GM18868 (cell line): ENCODE results near the gene SLC25A11.

ENCODE experiments used
- ATAC-seq: cut with Tn5 transposase; IDR thresholded peaks from one replicate; pipeline ENCODE4 v1.9.1; 2021; ENCODE audit warnings: mild to moderate bottlenecking, moderate library complexity; ENCODE audit not compliant: unreplicated experiment

SLC25A11 gene

DNA sequence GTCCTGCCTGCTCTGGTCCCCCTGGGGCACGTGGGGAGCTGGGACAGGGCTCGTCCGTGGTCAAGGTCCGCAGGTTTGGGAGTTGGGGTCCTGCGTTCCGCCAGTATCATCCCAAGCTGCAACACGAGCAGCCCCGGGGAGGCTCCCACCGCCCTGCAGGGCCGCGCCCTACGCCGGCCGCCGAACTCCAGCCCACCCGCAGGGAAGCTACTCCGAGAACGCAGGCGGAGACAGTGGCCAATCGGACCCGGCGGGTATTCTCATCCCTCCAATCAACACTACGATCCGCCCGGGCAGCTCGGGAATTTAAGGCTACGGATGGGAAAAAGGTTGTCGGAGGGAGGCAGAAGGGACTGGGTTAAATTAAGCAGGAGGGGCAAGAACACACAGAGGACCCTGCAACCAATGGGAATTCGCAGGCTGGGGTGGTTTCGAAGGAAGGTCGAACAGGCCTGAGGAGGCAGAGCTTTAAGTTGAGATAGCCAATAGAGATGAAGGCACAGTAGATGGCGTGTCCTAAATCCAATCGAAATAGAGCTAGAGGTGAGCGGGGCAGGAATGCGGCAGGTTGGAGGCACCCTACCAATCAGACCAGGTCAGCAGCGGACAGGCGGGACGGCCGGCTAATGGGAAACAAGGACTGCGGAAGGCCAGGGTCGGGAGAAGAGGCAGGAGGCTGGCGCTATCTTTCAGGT lies 27.1 kb upstream of the SLC25A11 start:
- ATAC-seq: peak; percentile 77

DNA sequence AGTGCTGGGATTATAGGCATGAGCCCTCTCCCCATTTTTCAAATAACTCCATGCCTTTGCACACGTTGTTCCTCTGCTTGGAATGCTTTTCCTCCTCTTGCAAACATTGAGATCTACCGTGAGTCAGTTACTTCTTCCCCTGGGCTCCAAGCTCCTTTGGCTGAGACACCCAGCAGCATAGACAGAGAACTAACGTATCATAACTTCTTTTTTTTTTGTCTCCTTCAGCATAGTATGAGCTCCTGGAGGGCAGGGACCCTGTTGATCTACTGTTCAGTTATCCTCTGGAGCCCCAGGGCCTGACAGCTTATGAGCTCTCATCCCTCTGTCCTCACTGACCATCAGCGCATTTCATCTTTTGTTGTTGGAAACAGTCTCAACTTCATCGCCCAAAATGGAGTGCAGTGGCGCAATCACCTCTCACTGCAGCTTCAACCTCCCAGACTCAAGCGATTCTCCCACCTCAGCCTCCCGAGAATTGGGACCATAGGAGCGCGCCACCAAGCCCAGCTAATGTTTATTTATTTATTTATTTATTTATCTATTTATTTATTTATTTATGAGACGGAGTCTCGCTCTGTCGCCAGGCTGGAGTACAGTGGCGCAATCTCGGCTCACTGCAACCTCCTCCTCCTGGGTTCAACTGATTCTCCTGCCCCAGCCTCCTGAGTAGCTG lies 25.6 kb upstream of the SLC25A11 start:
- ATAC-seq: no peak

DNA sequence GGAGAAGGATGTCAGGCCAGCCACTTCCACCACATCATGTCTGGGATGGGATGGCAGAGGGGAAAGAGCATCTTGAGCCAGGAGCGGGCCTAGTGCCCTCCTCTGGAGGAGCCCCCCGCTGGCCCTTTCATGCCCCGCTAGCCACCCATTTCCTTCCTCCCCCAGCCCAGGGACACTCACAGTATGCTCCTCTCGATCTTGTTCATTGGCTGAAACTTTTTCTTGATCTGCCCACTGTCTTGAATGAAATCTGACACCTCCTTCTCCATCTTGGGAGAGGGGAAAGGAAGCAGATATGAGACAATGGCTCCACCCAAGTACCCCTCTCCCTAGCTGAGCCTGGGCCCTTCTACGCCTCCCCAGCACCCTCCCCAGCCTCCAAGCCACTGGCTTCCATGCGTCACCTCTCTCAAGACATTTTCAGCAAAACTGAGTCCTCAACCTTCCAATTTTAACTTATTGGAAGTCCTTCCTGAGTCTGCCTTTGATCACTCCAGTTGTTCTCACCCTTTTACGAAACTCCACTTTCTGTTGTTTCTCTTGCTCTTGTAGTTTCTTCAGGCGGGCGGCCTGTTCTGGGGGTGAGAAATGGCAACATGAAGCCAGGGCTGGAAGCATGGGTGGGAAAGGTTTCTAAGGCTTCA lies 20.6 kb upstream of the SLC25A11 start:
- ATAC-seq: no peak

DNA sequence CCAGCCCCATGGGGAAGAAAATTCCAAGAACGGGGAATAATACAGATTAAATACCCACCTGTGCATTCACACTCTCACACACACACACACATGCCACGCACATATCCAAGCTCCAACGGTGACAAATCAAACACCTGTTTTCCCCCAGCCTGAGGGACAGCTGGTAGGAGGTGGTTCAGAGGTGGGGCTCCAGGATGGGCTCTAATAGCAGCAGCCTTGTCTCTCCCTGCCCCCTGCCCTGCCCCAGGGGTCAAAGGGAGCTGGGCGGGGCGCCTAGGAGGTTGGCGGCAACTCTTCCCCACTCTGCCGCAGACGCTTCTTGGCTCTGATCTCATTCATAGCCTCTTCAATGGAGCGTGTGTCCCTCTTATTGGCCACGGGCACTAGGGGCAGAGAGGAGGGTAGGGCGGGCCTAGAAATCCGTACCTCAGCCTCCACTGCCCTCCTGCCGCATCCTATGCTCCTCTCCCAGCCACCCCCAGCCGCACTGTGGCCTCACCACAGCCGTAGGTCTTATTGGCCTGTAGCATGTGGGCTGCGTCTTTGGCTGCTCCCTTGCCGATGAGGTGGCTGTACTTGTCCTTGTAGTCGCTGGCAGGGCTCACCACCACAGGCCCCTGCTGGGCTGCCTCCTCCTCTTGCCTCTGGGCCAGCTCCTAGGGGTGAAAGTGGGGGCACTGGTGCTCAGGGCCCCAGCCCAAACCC lies 19.6 kb upstream of the SLC25A11 start:
- no peak for ATAC-seq

DNA sequence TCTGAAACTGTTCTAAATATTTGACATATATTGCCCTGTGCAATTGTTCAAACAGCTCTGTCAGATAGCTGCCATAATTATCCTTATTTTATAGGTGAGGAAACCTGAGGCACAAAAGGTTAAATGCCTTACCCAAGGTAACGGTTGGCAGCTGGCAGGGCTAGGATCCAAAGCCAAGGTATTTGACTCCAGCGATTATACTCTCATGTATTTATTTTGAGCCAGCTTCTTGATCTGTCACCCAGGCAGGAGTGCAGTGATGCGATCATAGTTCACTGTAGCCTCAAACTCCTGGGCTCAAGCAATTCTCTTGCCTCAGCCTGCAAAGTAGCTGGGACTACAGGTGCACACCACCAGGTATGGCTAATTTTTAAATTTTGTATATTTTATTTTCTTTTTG lies 18.3 kb upstream of the SLC25A11 start:
- ATAC-seq: no peak

DNA sequence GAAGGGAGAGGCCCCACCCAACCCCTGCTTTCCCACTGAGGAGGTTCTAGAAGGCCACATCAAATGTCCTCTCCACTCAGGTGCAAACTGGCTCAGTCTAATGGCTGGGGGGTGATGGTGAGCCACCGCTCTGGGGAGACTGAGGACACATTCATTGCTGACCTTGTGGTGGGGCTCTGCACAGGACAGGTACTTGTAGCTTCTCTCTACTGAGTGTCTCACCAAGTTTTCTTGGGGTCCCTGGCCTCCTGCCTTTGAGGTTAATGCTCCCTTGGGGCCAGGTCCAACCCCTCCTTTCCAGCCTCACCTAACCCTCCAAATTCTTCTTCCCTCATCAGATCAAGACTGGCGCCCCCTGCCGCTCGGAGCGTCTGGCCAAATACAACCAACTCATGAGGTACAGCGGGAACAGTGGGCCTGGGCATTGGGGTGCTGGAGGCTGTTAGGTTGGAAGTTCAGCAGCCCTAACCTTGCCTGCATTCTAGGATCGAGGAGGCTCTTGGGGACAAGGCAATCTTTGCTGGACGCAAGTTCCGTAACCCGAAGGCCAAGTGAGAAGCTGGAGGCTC lies 16.7 kb upstream of the SLC25A11 start:
- ATAC-seq: no peak

DNA sequence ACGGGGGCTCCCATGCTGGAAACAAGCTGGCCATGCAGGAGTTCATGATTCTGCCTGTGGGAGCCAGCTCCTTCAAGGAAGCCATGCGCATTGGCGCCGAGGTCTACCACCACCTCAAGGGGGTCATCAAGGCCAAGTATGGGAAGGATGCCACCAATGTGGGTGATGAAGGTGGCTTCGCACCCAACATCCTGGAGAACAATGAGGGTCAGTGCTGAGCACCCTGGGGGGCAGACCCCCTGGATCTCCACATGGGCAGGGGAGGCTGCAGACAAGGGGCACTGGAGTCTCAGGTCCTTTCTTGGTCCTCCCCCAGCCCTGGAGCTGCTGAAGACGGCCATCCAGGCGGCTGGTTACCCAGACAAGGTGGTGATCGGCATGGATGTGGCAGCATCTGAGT lies 15.2 kb upstream of the SLC25A11 start:
- no peak for ATAC-seq

DNA sequence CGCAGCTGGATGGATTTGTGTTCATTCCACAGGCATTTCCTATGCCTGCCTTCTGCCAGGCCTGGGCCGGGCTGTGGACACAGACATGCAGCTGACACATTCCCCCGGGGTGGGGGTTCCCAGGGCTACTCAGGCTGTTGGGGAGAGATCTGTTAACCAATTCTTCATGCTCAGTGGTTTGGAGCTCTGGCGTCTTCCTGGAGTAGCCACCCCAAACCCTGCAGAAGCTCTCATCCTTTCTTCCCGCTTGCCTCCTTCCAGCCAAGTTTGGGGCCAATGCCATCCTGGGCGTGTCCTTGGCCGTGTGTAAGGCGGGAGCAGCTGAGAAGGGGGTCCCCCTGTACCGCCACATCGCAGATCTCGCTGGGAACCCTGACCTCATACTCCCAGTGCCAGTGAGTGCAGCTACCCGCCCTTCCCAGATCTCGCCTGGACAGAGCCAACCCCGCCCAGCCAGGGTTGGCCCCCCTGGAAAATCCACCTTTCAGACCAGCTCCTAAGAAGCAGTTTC lies 13.7 kb upstream of the SLC25A11 start:
- no peak for ATAC-seq

DNA sequence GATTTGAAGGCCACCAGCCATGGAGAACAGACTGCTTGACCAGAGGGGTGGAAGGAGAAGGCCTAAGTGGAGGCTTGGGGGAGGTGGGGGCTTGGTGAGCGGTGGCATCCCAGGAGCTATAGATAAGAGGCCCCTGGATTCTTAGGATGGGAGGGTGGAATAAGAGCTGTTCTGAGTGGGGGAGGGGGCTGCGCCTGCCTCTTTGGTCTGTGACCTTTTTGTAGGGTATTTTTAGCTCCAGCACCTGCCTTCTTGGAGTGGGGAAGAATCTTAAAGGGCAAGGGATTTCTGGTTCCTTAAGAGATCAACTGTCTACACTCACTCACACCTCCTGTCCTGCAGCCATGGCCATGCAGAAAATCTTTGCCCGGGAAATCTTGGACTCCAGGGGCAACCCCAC lies 11.6 kb upstream of the SLC25A11 start:
- ATAC-seq: no peak

DNA sequence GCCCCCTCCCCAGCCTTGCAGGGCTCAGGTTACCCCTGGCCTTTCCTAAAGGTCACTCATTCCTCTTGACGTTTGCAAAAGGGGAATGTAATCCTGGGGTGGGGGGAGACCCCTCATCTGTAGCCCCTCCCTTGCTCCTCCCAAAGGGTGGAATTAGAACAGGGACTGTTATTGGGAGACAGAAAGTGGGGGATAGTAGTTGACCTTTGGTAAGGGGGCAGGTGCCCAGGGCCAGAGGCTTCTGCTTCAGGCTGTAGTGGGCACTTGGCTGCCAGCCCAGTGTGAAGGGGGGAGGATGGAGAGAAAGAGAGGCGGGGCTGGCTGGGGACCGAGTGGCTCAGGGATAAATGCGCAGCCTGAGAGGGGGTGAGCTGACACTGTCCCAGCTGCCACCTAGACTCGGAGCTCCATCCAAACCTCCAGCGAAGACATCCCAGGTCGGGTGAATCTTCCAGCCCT lies 10.9 kb upstream of the SLC25A11 start, which contains the start of gene ENO3:
Gene ENO3 (plus strand): TSS at position 374 of the 459 bp plus-strand sequence. CDS start 711 bp downstream, outside the sequence.
- ATAC-seq: no peak

DNA sequence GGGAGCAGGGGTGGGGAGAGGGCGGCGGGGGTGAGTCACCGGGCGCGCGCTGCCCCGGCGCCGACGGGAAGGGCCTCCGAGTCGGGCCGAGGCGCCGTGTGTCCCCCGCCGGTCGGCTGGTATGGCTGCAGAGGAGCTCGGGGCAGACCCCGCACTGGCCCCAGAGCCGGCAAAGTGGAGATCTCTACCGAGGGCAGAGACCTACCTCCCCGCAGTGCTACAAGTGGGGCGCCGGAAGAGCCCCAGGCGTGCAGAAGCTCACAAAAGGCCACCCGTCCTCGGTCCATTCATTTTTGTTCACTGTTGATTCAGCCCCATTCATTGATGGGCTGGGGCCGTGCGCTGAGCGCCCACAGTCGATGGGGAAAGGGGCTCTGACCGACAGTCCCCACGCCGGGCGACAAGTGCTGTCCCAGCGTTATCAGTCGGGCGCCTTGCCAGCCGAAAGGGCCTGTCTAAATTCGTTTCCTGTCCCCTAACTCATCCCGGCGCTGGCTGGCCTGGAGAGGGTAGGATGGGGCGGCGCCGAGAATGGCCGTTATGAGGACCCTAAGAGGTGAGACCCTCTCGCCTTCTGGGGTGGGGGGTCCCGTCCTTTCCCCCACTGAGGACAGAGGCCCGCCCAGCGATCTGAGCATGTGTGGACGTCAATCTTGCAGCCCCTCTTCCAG lies 10.4 kb upstream of the SLC25A11 start:
- ATAC-seq: no peak

DNA sequence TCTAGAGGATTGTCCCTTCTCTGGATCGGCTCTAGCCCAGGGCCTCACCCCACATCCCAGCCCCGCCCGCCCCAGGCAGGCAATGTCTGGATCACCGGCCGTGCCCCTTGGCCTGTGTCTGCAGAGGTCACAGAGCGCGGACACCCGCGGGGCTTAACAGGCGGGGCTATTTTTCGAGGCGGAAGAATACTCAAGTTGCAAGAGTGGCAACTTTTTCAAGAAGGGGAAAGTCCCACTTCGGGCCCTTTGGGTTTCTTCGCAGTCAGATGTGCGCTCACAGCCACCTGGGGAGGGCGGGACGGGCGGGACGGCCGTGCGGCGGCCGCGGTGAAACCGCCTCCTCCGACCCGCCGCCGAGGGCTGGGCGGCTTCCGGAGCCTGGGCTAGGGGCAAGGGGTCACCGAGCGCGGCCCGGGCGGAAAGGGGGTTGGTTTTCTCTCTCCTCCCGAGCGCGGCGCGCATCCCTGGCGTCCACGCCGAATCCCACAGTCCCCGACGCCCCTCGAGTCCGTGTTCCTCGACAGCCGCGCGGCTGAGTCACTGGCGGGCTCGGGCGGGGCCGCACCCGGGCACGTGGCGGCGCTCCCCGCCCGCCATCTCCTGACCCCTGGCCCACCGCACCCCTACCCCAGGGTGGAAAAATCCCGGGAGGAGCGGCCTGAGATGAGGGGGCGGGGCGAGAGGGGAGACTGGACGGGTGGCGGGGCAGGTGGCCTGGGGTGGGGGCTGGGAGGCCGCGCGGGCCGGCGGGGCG lies 9.7 kb upstream of the SLC25A11 start:
- peak; percentile 21 for ATAC-seq

DNA sequence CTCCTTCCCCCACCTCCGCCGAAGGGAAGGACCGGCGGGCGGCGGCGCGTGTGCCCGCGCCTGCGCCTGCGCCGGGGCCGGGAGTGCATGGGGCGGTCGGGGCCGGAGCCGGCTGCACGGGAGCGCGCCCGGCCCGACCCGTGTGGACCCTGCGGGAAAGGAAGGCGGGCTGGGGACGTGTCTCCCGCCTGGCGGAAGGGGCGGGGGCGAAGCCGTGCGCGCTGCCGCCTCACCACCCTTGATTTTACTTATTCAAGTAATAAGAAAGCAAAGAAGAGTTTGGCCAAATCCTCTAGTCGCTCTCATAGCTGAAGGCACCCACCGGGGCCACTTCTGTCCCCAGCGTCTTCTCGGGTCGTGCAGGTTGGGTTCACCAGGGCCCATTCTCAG lies 9.1 kb upstream of the SLC25A11 start:
- ATAC-seq: peak; percentile 32

DNA sequence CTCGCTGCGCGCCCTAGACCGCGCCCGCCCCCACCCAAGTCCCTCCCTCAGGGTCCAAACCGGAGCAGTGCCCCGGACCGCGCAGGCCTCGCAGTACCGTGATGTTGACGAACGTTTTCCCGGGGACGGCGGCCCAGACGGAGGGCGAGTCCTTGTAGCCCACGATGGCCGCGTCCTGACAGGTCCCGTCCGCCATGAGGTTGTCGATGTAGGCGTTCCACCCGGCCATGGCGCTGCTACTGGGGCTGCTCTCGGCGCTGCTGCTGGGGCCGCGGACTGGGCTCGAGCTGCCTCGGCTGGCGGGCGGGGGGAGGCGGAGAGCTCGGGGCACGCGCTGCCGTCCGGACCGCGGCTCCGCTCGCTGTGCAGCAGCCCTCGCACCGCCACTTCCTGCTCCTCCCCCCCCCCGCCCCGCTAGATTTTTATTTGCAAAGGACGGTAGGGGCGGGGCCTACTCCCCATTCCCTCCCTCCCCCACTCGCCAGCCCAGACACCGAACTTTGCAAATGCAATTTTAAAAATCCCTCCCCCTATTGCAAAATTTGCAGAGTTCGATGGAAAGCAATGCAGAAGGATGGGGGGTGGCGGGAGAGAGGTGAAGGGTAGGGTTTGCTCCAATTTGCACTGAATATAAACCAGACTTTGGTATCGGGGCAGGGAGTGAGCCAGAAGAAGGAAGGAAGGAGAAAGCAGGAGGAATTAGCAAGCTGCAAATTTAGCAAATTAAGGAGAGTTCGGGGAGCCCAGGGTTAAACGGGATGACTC lies 8.5 kb upstream of the SLC25A11 start, which contains the start of gene PFN1:
Gene PFN1 (minus strand): TSS at position 365 of the 765 bp plus-strand sequence. CDS start 136 bp downstream, at position 229.
- no peak for ATAC-seq

DNA sequence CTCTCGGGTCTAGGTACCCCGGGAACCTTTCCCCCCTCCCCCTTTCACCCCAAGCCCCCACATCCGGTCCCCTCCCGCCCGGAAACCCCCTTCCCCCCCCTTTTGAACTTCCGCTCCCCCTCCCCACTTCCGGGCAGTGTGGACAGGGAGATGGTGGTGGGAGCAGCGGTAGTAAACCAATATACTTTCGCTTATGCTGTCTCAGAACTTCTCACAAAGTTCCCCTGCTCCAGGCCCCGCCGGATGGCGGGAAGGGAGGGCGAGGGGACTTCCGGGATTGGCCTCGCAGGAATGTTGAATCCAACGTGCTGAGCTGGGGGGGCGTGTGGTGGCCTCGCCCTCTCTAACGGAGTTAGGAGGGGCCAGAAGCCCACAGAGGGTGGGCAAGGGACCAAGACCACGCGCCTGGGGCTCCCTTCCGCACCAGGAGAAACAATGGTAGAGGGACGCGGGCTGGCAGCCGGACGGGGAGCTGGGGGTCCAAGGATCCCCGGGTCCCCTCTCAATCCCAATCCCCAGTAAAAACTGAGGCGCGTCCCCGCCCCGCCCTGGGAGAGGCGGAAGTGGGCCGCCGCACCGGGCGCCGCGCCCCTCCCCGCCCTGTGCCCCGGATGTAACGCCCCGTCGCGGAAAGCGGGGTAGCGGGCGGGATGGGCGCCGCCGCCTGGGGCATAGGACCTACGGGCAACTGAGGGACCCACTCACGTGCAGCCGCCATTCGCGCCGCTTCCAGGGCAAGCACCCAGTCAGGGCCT lies 7.7 kb upstream of the SLC25A11 start:
- no peak for ATAC-seq

DNA sequence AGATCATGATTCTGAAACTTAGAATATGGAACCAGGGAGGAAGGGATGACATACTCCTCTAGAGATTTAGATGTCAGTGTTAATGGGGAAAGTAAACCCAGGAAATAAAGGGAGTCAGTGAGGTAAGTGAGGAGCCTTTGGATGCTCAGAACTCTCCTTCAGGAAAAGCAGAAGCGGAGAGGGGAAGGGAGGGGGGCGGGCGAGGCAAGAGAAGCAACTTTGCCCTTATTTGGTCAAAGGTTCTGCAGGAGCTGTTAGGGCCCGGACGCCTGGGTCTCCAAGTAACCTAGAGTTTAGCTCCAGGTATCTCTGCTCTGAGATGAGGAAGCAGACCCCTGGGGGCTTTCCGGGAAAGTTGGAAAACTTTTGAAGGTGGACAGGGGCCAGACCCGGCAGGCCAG lies 7.2 kb upstream of the SLC25A11 start:
- no peak for ATAC-seq

DNA sequence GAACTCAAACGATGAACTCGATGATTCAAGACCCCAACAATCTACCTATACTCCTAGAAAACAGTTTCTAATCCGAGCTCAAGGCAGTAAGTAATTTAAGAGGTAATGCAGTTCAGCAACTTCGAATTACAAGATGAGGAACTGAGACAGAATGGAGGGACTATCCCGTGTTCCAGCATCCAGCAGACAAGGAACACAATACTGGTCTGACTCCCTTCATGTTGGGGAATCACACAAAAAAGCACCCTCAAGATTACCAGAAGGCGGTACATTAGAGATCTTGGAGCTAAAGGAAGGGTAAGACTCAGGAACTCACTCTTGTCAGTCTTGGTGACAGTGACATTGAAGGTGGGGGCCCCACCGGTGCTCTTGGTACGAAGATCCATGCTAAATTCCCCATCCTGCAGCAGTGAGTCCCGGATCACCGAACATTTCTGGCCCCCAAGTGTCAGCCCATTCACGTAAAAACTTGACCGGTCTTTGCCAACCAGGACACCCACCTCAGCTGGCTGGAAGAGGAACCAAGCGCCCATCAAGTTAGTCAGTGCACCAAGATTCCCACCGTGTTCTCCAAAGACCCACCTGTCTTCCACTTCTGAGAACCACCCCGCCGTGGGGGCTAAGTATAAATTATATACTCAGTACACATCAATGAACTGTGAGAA lies 6.6 kb upstream of the SLC25A11 start:
- ATAC-seq: no peak

DNA sequence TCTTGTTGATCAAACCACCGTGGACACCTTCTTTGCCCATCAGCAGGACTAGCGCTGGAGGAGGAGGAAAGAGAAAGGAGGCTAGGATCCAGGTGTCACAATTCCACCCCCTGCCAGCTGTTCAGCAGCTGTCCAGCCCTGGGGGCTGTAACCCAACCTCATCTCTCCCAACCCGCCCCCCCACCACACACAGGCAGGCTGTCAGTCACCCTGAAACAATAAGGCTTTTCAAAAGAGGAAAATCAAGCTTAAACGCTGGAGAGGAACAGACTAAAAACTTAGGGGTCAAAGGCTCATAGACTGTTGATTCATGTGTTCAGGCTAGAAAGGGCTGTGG lies 6.1 kb upstream of the SLC25A11 start:
- no peak for ATAC-seq
